ENCODE results near the gene RBMS3.

- TF ChIP-seq DPF2 (CRISPR knock-in tag; IDR thresholded peaks at IDR 0.05; ENCODE audit: borderline replicate concordance, low read depth), result no peak
- no peak for TF ChIP-seq RCOR2 (CRISPR knock-in tag; IDR thresholded peaks at IDR 0.05)
These were observed 674.5 kb downstream of the RBMS3 start for GRCh38 chr3:29955413-29955812.
